Measurements from ENCODE around the gene EYS. TPM values are rescaled to one million over a fixed set of nuclear protein-coding genes. Genes with fewer than 3 reads are reported as not detected.

Gene EYS
- total and polyA plus RNA-seq, 2 of the 8 experiments (the other 6 are each of a cell fraction or from before 2014, with no cell fraction given) = 0.05 to 0.13 TPM

DNA sequence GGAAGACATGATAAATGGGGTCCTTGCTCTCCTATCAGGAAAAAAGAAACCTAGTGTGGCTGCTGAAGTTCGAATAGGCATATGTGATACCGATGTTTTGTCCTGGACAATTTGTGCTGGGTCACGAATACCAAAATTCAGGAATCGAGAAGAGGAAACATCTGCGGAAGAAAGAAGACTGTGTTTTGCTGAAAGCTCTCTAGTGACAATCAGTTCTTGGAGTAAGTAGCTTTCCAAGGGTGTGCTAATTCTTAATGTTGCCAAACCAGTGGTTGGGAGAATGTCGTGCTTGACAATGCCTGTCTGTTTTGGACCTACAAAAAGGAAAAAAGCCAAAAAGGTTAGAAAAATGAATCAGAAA, 1115.4 kb downstream of the EYS start:
- Histone ChIP-seq H3K36me3 (ENCODE audit: control insufficient read depth in 2 of 4, insufficient read depth in 4 of 4, low read length in 3 of 4) (no peaks in the 10 kb centered on the region), H3K23ac (ENCODE audit: insufficient read length) (no peak overlapping the region), H2BK120ac (replicated peaks; ENCODE audit: low read depth, low read length) (no peak overlapping the region), H2AFZ (ENCODE audit: low read length) (no peak overlapping the region), H2BK20ac (ENCODE audit: low read length) (no peak overlapping the region), H3K18ac (ENCODE audit: extremely low read depth, low read length) (no peak overlapping the region), H2BK12ac (ENCODE audit: low read depth, low read length) (no peak overlapping the region), H3K4me3 (ENCODE audit: extremely low read depth in 1 of 4, insufficient read depth in 2 of 4, low read depth in 3 of 4, low read length in 4 of 4) (no peak overlapping the region), H3K79me2 (ENCODE audit: control insufficient read depth in 1 of 2, insufficient read depth in 2 of 2, low read length in 2 of 2) (no peaks in the 10 kb centered on the region), H2BK15ac (ENCODE audit: low read length) (no peak overlapping the region), H3K9ac (replicated peaks in 1 of 4; ENCODE audit: extremely low read depth in 1 of 4, low read depth in 3 of 4, low read length in 3 of 4) (no peak overlapping the region), H4K91ac (replicated peaks; ENCODE audit: insufficient read length, low read length) (no peak overlapping the region), H4K8ac (ENCODE audit: extremely low read depth, insufficient read depth, low read length) (no peak overlapping the region), H3K4ac (replicated peaks; ENCODE audit: insufficient read length, low read depth, low read length) (no peak overlapping the region), H3K27ac (ENCODE audit: low read depth, low read length) (no peak overlapping the region), H4K5ac (ENCODE audit: insufficient read length, low read depth, low read length) (no peak overlapping the region), H3K56ac (replicated peaks; ENCODE audit: insufficient read length, low read depth, low read length) (no peak overlapping the region), H4K20me1 (replicated peaks in 1 of 2; ENCODE audit: control insufficient read depth in 1 of 2, insufficient read depth in 2 of 2, low read length in 2 of 2) (no peaks in the 10 kb centered on the region), H2AK5ac (ENCODE audit: low read depth, low read length) (no peak overlapping the region), H3K4me1 (replicated peaks in 1 of 4; ENCODE audit: control insufficient read depth in 3 of 4, insufficient read depth in 4 of 4, low read length in 3 of 4) (no peaks in the 10 kb centered on the region), H3K4me2 (ENCODE audit: insufficient read depth in 1 of 2, low read depth in 2 of 2, low read length in 2 of 2) (no peak overlapping the region), H3K79me1 (ENCODE audit: low read depth, low read length) (no peaks in the 10 kb centered on the region), H3K23me2 (ENCODE audit: low read depth, low read length) (no peaks in the 10 kb centered on the region), H2BK5ac (ENCODE audit: low read depth, low read length) (no peak overlapping the region), H3K27me3 (replicated peaks in 1 of 4; ENCODE audit: control insufficient read depth in 3 of 4, extremely low read depth in 1 of 4, insufficient read depth in 3 of 4, low read length in 3 of 4) (no peaks in the 10 kb centered on the region), H3K14ac (ENCODE audit: insufficient read length) (no peak overlapping the region), H3K9me3 (ENCODE audit: insufficient read depth in 2 of 2, low read depth in 1 of 2, low read length in 1 of 2) (no peaks in the 10 kb centered on the region)
- CTCF ChIA-PET (ENCODE audit: partially characterized antibody) = no interaction called here
- POLR2A ChIA-PET (ENCODE audit: partially characterized antibody) = interaction anchor here (0.6 to 1.4 kb wide), 2 partner anchors 11 to 116 kb away, joined by 3 read pairs; no protein-coding TSS in a partner anchor
- WGBS, 2 experiments (ENCODE audit: extremely low coverage in 1 of 2, insufficient coverage in 1 of 2, insufficient read length in 1 of 2, insufficient replicate concordance in 2 of 2, low coverage in 1 of 2, low lambda C conversion rate in 2 of 2, missing lambda C conversion rate in 1 of 2) = 97% methylated on average over 6 of the region's 6 CpGs; no CpG with 5 or more reads in 1 of the 2 experiments
- DNase-seq (ENCODE audit: low read depth in 1 of 2, low spot score in 2 of 2) (no peak), FAIRE-seq (no peak)
- TF ChIP-seq CBX5 (IDR thresholded peaks at IDR 0.05; ENCODE audit: low read depth, low read length) (no peak), TCF12 (IDR thresholded peaks at IDR 0.05; ENCODE audit: low read depth, low read length) (no peak), MAFK (IDR thresholded peaks at IDR 0.05; ENCODE audit: low read depth, low read length) (no peak), BRCA1 (IDR thresholded peaks at IDR 0.05; ENCODE audit: low read depth, low read length) (no peak), SP2 (IDR thresholded peaks at IDR 0.05; ENCODE audit: low read length) (no peak), SIX5 (IDR thresholded peaks at IDR 0.05; ENCODE audit: low read depth, low read length) (no peak), EGR1 (IDR thresholded peaks at IDR 0.05; ENCODE audit: borderline replicate concordance, low read depth, low read length) (no peak), KDM4A (IDR thresholded peaks at IDR 0.05; ENCODE audit: low read depth, low read length, severe bottlenecking) (no peak), ASH2L (IDR thresholded peaks at IDR 0.05; ENCODE audit: low read length) (no peak), KDM5A (IDR thresholded peaks at IDR 0.05; ENCODE audit: low read length) (no peak), POLR2A (IDR thresholded peaks at IDR 0.05; ENCODE audit: control extremely low read depth in 1 of 2, low read depth in 2 of 2, low read length in 2 of 2) (no peak), SRF (IDR thresholded peaks at IDR 0.05; ENCODE audit: low read depth, low read length) (no peak), GTF2F1 (IDR thresholded peaks at IDR 0.05; ENCODE audit: borderline replicate concordance, low read depth, low read length) (no peak), SUZ12 (IDR thresholded peaks at IDR 0.05; ENCODE audit: low read length) (no peak)

All from H1 (cell line).